SKM-1 treated with dmso at 0.1 percent for 144 hours (cell line): Measurements from ENCODE around the gene TTF1.

Experiments used
- DNase-seq: peaks from one replicate; lab custom pipeline; 2025; ENCODE audit not compliant: unreplicated experiment; lab: John Stamatoyannopoulos, UW

The TTF1 gene

GRCh38 chr9:132367613-132368313 lies 38.9 kb downstream of the TTF1 start:
- DNase-seq = no peak

GRCh38 chr9:132366481-132366880 lies 40.2 kb downstream of the TTF1 start:
- no peak for DNase-seq

- DNase-seq = no peak
These were observed 40.7 kb downstream of the TTF1 start for GRCh38 chr9:132365986-132366385.

GRCh38 chr9:132364068-132364467 lies 42.6 kb downstream of the TTF1 start:
- no peak for DNase-seq

GRCh38 chr9:132357764-132358163 lies 48.9 kb downstream of the TTF1 start:
- no peak for DNase-seq

GRCh38 chr9:132356324-132356924 lies 50.2 kb downstream of the TTF1 start:
- DNase-seq = no peak

- peak; percentile 95 for DNase-seq
These were observed 51.8 kb downstream of the TTF1 start, which contains the start of gene SETX for GRCh38 chr9:132354637-132355355. SETX (minus strand) TSS chr9:132354986; CDS start chr9:132349428, 5,558 bp downstream.

- DNase-seq = no peak
These were observed 55.1 kb downstream of the TTF1 start for GRCh38 chr9:132351404-132352045.

GRCh38 chr9:132350861-132351315 lies 55.8 kb downstream of the TTF1 start:
- no peak for DNase-seq

- no peak for DNase-seq
These were observed 58.0 kb downstream of the TTF1 start for GRCh38 chr9:132348676-132349075.

GRCh38 chr9:132346177-132346576 lies 60.5 kb downstream of the TTF1 start:
- no peak for DNase-seq

- DNase-seq = no peak
These were observed 65.3 kb downstream of the TTF1 start for GRCh38 chr9:132341177-132341840.

- DNase-seq = no peak
These were observed 72.3 kb downstream of the TTF1 start for GRCh38 chr9:132334364-132334763.

GRCh38 chr9:132333556-132333955 lies 73.1 kb downstream of the TTF1 start:
- no peak for DNase-seq

GRCh38 chr9:132328580-132328979 lies 78.1 kb downstream of the TTF1 start:
- DNase-seq = no peak

- DNase-seq = no peak
These were observed 79.1 kb downstream of the TTF1 start for GRCh38 chr9:132327537-132327936.
